ENCODE data around the gene PLXDC2.
A peak's percentile ranks its signal among the peaks of the same experiment; 100 is the strongest.

PLXDC2 gene

DNA sequence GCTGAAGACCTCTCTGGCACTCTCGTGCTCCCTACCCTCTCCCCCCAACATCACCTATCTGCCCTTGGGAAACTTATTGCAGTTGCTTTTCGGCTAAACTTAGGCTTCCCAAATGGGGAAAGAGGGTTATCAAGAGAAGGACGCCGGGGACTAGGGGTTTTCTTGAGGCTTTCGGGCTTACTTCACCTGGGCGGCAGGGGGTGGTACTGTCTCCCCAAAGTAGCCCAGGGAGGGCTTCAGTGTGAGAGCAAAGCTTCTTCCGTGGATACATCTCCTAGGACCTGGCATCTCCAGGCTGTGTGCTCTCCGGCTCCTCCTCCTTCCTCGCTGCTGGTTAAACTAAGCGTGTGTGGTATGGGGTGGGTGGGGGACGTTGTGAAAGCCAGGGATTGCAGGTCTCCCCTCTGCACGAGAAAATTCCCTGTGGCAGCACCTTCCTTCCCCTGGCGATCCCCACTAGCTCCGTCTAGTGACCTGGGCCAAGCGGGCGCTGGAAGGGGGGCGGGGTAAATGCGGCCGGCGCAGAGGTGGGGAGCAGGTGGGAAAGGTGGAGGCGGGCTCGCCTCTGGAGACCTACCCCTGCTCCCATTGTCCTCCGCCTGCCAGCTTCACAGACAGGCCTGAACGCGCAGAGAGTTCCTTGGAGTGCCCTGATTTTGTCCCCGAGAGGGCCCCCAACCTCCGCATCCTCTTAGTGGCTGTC lies 1.1 kb downstream of the PLXDC2 start:
- no peak for DNase-seq

DNA sequence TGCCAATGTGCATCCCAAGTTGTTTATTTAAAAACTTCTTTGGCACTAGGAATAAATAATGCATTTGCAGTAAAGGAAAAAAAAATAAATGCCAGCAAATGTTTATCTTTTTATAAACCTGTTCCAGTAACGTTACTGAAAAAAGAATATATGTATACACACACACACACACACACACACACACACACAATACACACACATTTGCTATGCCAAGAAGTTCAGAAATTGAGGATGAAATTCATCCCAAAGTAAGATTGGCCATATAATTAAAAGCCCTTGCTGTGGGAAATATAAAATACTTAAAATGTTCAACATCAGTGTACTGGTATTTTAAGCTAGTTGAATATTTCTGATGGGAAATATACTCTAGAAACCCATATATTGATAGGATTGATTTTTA lies 2.6 kb downstream of the PLXDC2 start:
- no peak for DNase-seq

DNA sequence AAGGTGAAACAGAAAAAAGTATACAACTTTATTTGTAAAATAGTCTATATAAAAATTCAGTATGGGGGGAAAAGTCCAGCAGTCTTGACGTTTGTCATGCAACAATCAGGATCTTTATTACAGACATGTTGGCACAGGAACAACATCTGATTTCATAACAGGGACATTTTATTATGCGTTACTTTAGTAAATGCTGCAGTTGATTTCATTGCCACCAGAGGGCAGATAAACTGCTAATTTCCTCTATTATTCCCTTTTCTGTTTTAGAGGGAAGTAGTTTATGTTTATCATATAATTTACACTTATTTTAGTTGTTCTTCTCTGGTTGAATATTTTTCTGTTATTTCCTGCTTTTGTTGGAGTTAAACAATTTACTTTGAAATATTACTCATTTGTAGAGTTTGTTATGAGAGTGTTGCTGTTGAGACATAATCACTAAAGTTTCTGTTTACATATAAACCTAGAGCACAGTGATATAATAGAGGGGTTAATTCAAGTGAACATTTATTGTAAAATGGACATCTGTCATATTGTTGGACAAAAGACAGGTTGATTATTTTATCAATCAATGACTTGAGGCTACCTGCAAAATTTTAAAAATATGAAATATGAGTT lies 3.3 kb downstream of the PLXDC2 start:
- DNase-seq = peak; percentile 20

DNA sequence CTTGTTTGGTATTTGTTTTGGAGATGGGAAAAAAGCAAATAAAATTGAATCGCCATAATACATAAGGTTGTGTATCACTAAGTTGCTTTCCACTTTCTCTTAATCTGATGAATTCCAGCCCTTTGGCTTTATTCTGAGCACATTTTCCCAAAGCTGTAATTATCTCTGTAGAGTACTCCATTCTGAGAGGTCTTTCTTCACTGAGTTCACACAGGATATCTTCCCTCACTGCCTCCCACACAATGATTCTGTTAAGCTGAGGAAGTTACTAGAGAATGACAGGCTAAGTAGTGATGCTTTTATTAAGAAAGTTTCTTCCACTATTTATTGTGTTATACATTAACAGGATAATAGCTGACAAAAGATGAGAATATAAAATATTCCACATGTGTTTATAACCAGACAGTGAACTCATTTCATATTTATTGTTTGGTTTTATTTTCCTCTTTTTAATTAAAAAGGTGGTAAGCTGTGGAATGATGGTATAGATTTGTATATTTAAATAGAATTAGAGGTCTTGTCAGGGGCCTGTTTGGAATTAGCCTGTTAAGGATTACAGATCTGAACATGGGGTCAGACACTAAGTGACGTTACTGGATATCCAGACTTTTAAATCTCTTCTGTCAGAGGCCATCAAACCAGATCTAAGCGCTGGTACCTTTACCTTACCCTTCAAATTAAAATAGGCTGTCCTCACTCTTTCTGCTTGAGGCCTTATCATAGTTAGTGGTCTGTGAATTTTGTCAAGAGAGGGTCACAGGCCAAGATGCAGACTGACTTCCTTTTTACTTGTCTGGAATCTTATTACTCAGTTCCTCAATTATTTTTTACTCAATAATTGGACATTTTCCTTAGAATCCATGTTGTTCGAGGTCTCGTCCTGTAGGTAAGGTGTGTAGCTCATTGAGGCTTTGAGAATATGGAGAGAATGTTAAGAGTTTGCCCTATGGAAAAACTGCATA lies 8.4 kb downstream of the PLXDC2 start:
- no peak for DNase-seq

DNA sequence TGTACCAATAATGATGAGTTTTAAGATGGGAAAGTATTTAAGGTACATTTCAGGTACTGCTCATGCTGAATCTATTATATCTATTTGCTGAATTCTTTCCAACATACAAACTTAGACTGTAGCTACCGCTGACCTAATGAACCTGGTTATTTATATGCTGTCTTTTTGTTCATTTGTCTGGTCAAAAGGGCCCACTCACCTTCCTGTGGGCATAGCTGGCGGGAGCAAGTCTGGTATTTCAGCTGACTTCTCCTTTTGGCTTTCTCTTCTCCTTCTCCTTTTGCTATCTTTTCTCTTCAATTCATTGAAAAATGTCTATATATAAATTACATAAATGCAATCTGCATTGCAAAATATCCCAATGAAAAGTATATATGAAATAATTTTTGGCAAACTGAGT lies 9.5 kb downstream of the PLXDC2 start:
- no peak for DNase-seq

DNA sequence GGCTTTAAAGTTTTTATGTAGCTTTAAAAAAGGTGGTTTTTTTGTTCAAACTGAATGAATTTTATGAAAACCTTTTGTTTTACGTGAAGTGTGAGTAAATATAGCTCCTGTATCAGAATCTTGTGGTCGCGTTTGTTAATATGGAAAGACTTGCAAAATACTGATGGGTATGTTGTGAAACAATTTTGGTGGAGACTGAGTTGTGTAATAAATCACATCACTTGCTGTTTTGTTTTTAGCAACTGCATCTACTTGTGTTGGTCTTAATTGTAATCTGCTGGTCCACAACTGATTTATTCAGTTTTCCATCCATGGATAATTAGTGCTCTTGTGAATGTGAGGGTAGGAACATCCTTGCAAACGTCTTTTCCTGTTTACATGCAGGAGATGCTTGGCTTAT lies 10.5 kb downstream of the PLXDC2 start:
- DNase-seq = no peak

DNA sequence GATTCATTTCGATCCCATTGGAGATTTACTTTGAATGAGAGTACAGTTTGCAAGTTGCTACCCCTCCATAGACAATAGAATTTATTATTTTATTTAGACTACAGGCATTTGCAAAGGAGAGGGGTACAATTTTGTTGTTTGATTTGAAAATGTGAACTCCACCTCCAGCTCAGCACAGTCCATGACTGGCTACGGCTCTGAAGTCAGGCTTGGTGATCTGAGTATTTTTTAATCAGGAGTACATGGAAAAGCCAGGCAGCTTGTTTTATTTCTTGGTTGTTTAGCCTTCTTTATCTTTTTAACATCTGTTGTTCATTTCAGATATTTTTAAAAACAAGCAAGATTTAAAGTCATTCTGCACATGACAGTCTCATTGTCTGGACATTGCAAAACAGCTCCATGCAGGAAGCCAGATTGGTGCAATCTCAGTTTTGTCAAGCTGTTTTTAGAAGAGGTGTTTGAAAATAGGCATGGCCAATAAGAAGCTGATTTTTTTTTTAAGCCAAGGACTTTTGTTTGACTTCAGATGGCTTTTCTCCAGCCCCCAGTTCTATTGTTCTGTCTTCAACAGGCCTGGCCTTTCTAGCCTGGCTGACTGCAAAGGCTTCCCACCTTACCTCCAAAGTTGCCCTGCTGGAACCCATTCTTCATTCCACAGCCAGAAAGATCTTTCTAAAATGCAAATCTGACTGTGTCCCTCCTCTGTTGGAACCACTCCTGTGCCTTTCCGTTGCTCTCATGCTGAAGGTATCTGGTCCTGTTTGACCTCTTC lies 12.2 kb downstream of the PLXDC2 start:
- DNase-seq = no peak

DNA sequence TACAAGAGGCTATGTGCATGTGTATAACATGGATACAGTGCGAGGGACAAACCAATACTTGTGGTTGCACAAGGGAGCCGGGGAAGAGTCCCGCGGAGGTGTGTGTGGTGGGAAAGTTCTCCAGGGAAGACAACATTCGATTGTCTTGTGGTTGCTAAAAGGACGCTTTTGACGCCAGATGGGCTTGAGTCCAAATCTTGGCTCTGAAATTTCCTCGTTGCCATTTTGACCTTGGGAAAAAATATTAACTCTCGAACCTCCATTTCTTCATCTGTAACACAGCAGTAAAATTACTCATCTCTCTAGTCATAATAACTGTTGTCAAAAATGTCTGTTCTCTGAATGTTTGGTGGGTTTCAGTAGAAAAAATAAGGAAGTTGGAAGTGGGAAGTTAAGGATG lies 16.5 kb downstream of the PLXDC2 start:
- no peak for DNase-seq

DNA sequence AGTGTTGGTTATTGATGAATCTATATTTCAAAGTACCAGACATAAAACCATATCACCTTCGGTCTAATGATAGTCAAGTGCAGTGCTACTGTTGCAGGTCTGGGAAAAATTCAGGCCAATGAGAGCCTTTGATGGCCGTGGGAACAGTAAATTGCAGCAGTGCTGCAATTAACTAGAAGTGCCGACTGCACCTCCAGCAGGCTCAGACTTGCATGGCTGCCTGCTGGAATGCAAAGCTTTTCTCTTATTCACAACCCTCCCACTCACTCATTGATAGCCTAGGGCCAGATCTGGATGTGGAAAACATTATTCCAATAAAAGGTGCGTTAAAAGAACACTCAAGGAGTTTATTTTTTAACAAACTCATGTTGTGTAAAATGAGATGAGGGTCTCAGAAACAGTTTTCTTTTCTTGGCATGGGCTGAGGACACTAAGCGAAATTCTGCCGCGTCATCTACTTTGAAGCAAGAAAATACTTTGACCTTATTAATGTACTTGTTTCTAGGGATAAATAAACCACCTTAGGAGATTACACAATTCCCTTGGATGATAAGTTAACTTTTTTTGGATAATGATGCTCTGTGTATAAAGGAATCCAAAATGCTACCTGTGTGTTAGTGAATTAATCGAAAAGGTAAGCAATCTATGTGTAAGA lies 17.1 kb downstream of the PLXDC2 start:
- DNase-seq = no peak

DNA sequence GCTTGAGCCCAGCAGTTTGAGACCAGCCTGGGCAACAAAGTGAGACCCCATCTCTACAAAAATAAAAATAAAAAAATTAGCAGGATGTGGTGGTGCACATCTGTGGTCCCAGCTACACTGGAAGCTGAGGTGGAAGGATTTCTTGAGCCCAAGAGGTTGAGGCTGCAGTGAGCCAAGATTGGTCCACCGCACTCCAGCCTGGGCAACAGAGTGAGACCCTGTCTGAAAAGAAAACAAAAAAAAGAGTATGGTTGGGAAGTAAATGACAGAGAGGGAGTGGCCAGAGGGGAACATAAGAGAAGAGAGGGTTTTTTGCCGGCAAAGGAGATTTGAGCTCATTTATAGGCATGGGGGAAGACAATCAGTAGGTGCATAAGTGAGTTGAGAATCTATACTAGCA lies 19.7 kb downstream of the PLXDC2 start:
- no peak for DNase-seq

DNA sequence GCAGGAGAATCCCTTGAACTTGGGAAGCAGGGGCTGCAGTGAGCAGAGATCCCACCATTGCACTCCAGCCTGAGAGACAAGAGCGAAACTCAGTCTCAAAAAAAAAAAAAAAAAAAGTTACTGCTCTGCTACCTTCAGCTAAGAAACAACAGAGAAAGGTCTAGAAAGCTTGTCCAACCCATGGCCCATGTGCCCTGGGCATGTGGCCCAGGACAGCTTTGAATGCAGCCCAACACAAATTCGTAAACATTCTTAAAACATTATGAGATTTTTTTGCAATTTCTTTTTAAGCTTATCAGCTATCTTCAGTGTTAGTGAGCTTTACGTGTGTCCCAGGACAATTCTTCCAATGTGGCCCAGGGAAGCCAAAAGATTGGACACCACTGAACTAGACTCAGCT lies 22.9 kb downstream of the PLXDC2 start:
- DNase-seq = no peak

DNA sequence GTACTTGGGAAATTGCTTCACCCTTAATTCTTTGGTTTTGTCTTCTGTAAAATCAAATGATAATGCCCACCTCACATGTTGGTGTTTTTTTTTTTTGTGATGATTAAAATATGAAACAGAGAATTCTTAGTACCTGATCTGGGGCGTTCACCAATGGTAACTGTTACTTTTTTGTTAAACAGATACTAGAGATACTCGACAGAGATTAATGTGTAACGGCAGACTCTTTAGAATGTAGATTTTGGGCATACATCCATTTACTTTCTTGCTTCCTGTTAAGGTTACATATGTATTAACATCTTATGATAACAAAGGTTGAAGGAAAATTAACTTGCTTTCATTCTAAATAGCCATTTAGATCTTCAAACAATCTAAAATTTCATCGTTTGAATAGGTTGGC lies 23.3 kb downstream of the PLXDC2 start:
- no peak for DNase-seq

DNA sequence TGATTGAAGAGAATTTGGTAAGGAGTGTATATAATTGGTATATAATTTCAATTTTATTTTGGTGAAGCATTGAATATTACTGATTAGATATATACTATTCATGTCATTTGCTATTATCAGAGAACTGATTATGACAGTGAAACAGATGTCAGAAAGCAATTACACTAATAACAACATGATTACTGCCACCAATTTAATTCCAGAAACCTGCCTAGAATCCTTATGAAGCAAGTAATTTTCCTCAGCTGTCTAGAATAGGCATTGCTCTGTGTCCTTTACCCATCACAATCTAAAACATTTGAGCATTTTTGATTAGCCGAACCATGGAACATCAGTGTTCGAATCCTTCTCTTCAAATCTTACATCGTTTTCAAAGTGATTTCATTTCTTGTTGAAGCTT lies 24.5 kb downstream of the PLXDC2 start:
- no peak for DNase-seq

DNA sequence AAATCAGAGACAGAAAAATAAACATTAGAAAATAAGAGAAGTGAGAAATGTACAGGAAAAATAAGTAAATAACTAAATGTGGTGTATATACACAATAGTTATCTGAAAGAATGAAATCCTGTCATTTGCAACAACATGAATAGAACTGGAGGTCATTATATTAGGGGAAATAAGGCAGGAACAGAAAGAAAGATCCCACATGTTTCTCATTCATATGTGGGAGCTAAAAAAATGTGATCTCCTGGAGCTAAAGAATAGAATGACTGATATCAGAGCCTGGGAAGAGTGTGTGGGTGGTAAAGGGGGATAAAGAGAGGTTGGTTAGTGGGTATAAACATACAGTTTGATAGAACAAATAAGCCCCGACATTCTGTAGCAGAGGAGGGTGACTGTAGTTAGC lies 27.3 kb downstream of the PLXDC2 start:
- DNase-seq = no peak

DNA sequence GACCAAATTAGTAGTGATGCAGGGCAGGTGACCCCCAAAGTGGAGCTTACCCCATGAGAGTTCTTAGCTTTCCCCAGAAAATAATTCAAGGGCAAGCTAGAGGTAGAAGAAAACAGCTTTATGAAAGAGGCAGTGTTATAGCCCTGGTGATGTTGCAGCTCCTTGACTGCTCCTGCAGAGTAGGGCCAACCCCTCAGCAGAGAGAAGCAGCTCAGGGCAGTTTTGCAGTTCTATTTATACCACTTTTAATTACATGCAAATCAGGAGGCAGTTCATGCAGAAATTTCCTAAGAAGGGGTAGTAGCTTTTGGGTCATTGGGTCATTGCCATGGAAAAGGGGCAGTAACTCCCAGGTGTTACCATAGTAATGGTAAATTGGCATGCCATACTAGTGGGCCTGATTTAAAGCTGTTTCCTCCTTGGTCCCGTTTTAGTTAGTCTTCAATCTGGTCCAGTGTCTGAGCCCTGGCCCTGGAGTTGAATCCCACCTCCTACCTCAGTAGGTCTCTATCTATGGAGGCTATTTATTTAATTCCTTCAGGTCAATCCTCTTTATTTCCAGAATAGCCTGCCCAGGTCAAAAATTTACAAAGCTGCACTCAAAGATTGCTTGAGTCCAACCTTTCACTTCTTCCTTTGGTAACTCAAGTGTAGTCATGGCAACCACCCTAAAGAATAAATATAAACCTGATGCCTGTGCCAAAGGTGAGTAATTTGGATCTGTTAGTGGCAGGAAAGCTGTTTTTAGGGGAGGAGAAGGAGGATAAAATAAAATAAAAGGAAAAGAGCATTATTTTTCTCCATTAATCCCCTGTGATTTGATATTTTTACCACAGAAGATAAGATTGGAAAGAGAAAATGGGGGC lies 29.5 kb downstream of the PLXDC2 start:
- no peak for DNase-seq

DNA sequence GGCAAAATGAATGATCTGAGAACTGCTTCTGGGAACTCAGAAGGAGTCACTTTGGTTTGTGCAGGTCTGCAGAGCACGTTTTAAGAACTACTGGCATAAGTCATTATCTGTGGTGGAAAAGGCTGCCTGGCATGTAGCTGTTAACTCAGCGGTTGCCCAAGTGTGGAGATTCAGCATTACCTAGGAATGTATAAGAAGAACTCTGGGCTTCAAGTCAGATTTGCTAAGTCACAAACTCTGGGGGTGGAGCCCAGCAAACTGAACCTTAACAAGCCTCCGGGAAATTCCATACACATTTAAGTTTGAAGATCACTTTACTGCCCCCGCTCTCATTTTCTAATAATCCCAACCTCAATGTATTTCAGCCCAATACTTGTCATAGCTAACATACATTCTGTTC lies 31.1 kb downstream of the PLXDC2 start:
- no peak for DNase-seq

DNA sequence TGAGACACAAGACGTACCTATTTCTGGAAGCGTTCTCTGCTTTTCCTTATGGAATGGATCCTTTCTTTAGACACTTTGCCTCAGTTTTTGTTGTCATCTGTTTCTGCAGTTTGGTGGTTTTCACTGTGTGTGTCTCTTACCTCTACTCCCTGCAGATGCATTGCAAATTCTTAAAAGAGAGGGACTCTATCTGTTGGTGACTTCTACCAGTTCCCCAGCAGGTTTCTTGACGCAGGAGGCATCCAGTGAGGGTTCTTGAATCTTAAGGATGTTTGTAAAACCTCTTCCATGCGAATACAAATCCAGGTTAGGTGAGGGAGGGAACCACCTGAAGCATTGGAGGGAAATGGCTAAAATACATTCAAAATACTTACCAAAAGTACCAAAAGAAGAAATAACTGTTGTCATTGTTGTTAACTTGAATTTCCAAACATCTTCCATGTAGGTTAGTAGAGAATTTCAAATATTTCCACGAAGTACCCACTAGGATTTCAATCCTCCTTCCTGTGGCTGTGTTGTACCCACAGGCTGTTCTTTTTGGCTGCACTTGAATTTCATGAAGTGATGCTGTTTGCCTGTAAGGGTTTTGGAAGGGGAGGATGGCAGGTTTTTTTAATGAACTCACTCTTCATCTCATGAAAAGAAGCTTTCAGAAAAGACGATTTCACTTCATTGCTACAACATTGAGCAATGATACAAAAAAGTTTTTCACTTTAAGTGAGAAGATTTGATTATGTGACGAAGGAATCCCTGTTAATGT lies 32.2 kb downstream of the PLXDC2 start:
- no peak for DNase-seq

DNA sequence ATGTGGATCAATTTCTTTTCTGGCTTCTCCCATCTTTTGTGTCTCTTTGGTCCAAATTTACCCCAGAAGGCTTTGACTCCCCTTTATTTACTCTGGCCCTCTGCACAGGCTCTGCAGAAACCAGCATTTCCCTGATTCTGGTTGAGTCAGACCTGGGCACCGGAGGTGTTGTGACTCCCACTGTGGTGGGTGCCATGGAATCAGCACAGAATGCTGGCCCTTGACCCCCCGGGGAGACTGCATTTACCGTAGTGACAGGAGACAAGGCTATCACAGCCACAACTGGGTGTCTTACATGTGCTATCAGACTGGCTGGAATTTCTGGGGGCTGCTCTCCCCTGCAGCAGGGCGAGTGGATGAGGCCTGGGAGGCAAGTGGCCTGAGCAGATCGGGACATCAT lies 37.6 kb downstream of the PLXDC2 start:
- DNase-seq = no peak

DNA sequence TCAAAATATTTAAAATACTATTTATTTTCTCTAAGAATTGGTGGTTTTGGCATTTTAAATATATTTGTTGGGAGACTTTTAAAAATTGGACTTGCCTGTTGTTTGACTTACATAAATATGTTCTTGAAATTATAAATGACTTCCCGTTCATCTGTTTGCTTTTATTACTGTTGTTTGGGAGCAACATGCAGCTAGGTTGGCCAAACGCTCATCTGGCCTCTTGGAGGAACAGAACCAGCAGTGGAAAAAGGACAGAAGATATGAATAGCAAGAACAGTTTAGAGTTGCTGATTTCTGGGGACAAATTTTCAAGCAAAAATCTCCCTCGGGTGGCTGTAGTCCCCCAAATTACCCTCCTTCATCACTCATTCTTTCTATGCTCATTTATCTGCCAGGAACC lies 41.6 kb downstream of the PLXDC2 start:
- no peak for DNase-seq

DNA sequence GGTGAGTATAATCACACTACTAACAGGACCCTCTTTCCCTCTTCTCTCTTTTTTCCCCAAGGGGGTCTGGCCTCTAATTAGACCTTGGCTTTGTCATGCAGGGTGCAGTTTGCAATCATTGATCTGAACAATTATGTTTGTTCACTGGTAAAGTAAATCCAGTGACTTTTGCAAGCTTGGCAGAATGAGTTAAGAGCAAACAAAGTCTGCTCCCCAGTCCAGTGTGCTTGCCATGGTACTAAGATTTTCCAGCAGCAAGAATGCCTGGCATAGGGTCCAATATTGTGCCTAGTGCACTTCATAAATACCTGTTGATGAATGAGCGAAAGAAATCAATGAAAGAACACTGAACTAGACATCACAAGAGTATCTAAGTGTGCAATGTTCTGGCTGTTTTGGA lies 43.9 kb downstream of the PLXDC2 start:
- DNase-seq = no peak

All from NCI-H1694 treated with DMSO at 0.1 percent for 48 hours (cell line).